GM18909 (cell line): ENCODE data around the gene FHAD1.

Experiments
- ATAC-seq: cut with Tn5 transposase; IDR thresholded peaks from one replicate; pipeline ENCODE4 v1.9.1; 2021; ENCODE audit warnings: mild to moderate bottlenecking; ENCODE audit not compliant: unreplicated experiment, poor library complexity

The FHAD1 gene

GRCh38 chr1:15218287-15219279, 28.4 kb upstream of the FHAD1 start:
- ATAC-seq: no peak

GRCh38 chr1:15219280-15220023, 27.6 kb upstream of the FHAD1 start:
- no peak for ATAC-seq

GRCh38 chr1:15220024-15220392, 27.0 kb upstream of the FHAD1 start:
- no peak for ATAC-seq

GRCh38 chr1:15220825-15221431, 26.1 kb upstream of the FHAD1 start:
- no peak for ATAC-seq

- ATAC-seq: no peak
Observed at GRCh38 chr1:15222653-15223303, 24.2 kb upstream of the FHAD1 start.

- ATAC-seq: no peak
Observed at GRCh38 chr1:15224259-15224869, 22.7 kb upstream of the FHAD1 start.

GRCh38 chr1:15224974-15225373, 22.0 kb upstream of the FHAD1 start:
- ATAC-seq: no peak

- ATAC-seq: no peak
Observed at GRCh38 chr1:15225461-15225860, 21.6 kb upstream of the FHAD1 start.

- ATAC-seq: no peak
Observed at GRCh38 chr1:15226388-15227255, 20.4 kb upstream of the FHAD1 start.

- ATAC-seq: no peak
Observed at GRCh38 chr1:15229707-15230131, 17.3 kb upstream of the FHAD1 start.

GRCh38 chr1:15231714-15232201, 15.3 kb upstream of the FHAD1 start:
- peak; percentile 89 for ATAC-seq

- ATAC-seq: no peak
Observed at GRCh38 chr1:15233689-15234088, 13.3 kb upstream of the FHAD1 start.

GRCh38 chr1:15236321-15236721, 10.7 kb upstream of the FHAD1 start:
- ATAC-seq: no peak

GRCh38 chr1:15236746-15237145, 10.3 kb upstream of the FHAD1 start:
- no peak for ATAC-seq

GRCh38 chr1:15238789-15239188, 8.2 kb upstream of the FHAD1 start:
- ATAC-seq: no peak

- no peak for ATAC-seq
Observed at GRCh38 chr1:15242766-15243165, 4.3 kb upstream of the FHAD1 start.

GRCh38 chr1:15243275-15244043, 3.6 kb upstream of the FHAD1 start:
- no peak for ATAC-seq

- ATAC-seq: no peak
Observed at GRCh38 chr1:15244813-15245212, 2.2 kb upstream of the FHAD1 start.
